Duodenal mucosa (tissue), 2 donors: ENCODE data around the gene DOCK7.

Experiments
- H3K27ac ChIP-seq: one replicate; pipeline ENCODE4 v1.7.0; 2013; ENCODE audit warnings: low read depth, low read length
- H3K27me3 ChIP-seq, 2 donors: one replicate each; pipeline ENCODE4 v1.7.0; 2013; ENCODE audit warnings: low read length in 2 of 2, control low read depth in 1 of 2; ENCODE audit not compliant: insufficient read depth in 2 of 2, control insufficient read depth in 1 of 2
- H3K36me3 ChIP-seq, 2 donors: one replicate each; pipeline ENCODE4 v1.7.0; 2013; ENCODE audit warnings: low read length in 2 of 2, control low read depth in 1 of 2; ENCODE audit not compliant: insufficient read depth in 2 of 2, control insufficient read depth in 1 of 2
- H3K4me1 ChIP-seq, 2 donors: one replicate each; pipeline ENCODE4 v1.7.0; 2013; ENCODE audit warnings: low read length in 2 of 2, control low read depth in 1 of 2; ENCODE audit not compliant: insufficient read depth in 2 of 2, control insufficient read depth in 1 of 2
- H3K4me3 ChIP-seq, 2 donors: one replicate each; pipeline ENCODE4 v1.7.0; 2013; ENCODE audit warnings: low read length in 2 of 2, low read depth in 1 of 2
- H3K9ac ChIP-seq, 2 donors: one replicate each; pipeline ENCODE4 v1.7.0; 2013; ENCODE audit warnings: low read length in 2 of 2, low read depth in 1 of 2
- H3K9me3 ChIP-seq, 2 donors: one replicate each; pipeline ENCODE4 v1.7.0; 2013; ENCODE audit warnings: low read length in 2 of 2, control low read depth in 1 of 2; ENCODE audit not compliant: control insufficient read depth in 1 of 2

Gene DOCK7

GRCh38 chr1:62687903-62688686 lies at the start of gene DOCK7:
DOCK7 (minus strand) TSS chr1:62688386; CDS start chr1:62688264, 122 bp downstream.
- H3K27ac ChIP-seq: peak within 1 kb of the TSS; percentile 69

GRCh38 chr1:62735491-62736171 lies 47.4 kb upstream of the DOCK7 start:
- H3K9me3 ChIP-seq: no peaks in the 10 kb centered on the region
- no peaks in the 10 kb centered on the region for H3K27me3 ChIP-seq
- H3K4me3 ChIP-seq: no peak overlapping the region
- peaks cover 0 to 5% of the 10 kb centered on the region in 2 donors for H3K4me1 ChIP-seq
- no peak overlapping the region for H3K27ac ChIP-seq
- no peaks in the 10 kb centered on the region for H3K36me3 ChIP-seq
- H3K9ac ChIP-seq: no peak overlapping the region

More at GRCh38 chr1:62687903-62688686, at the start of gene DOCK7:
- peak within 1 kb of the TSS; percentile 87 to 96 for H3K4me3 ChIP-seq
- no peaks in the 10 kb centered on the region for H3K9me3 ChIP-seq
- peaks cover 27 to 49% of the 10 kb centered on the region in 2 donors for H3K4me1 ChIP-seq
- H3K9ac ChIP-seq: peak within 1 kb of the TSS; percentile 77 to 94
- H3K36me3 ChIP-seq: no peaks in the 10 kb centered on the region
- H3K27me3 ChIP-seq: no peaks in the 10 kb centered on the region

GRCh38 chr1:62732331-62732730 lies 44.1 kb upstream of the DOCK7 start:
- no peak overlapping the region for H3K4me3 ChIP-seq
- no peaks in the 10 kb centered on the region for H3K36me3 ChIP-seq
- H3K4me1 ChIP-seq: peaks cover 0 to 11% of the 10 kb centered on the region in 2 donors
- H3K27me3 ChIP-seq: no peaks in the 10 kb centered on the region
- H3K27ac ChIP-seq: no peak overlapping the region
- no peaks in the 10 kb centered on the region for H3K9me3 ChIP-seq
- H3K9ac ChIP-seq: no peak overlapping the region

GRCh38 chr1:62728963-62729362 lies 40.8 kb upstream of the DOCK7 start:
- Histone ChIP-seq H3K9me3 (no peaks in the 10 kb centered on the region), H3K9ac (no peak overlapping the region), H3K4me1 (peaks cover 0 to 20% of the 10 kb centered on the region in 2 donors), H3K27me3 (no peaks in the 10 kb centered on the region), H3K36me3 (no peaks in the 10 kb centered on the region), H3K4me3 (no peak overlapping the region), H3K27ac (no peak overlapping the region)

GRCh38 chr1:62727656-62728407 lies 39.6 kb upstream of the DOCK7 start:
- H3K27ac ChIP-seq: no peak overlapping the region
- H3K4me3 ChIP-seq: no peak overlapping the region
- no peaks in the 10 kb centered on the region for H3K36me3 ChIP-seq
- H3K9me3 ChIP-seq: no peaks in the 10 kb centered on the region
- H3K4me1 ChIP-seq: peaks cover 0 to 19% of the 10 kb centered on the region in 2 donors
- H3K27me3 ChIP-seq: no peaks in the 10 kb centered on the region
- H3K9ac ChIP-seq: no peak overlapping the region

- Histone ChIP-seq H3K4me1 (peaks cover 6 to 24% of the 10 kb centered on the region in 2 donors), H3K27me3 (no peaks in the 10 kb centered on the region), H3K4me3 (no peak overlapping the region), H3K27ac (no peak overlapping the region), H3K9me3 (no peaks in the 10 kb centered on the region), H3K36me3 (no peaks in the 10 kb centered on the region), H3K9ac (no peak overlapping the region)
Observed at GRCh38 chr1:62726011-62726442, 37.8 kb upstream of the DOCK7 start.

GRCh38 chr1:62725255-62725654 lies 37.1 kb upstream of the DOCK7 start:
- Histone ChIP-seq H3K4me3 (no peak overlapping the region), H3K27me3 (no peaks in the 10 kb centered on the region), H3K9ac (no peak overlapping the region), H3K9me3 (no peaks in the 10 kb centered on the region), H3K27ac (no peak overlapping the region), H3K36me3 (no peaks in the 10 kb centered on the region), H3K4me1 (peaks cover 10 to 28% of the 10 kb centered on the region in 2 donors)

- Histone ChIP-seq H3K4me3 (no peak overlapping the region), H3K27me3 (no peaks in the 10 kb centered on the region), H3K27ac (no peak overlapping the region), H3K36me3 (no peaks in the 10 kb centered on the region), H3K9me3 (no peaks in the 10 kb centered on the region), H3K9ac (no peak overlapping the region), H3K4me1 (peaks cover 10 to 28% of the 10 kb centered on the region in 2 donors)
Observed at GRCh38 chr1:62724430-62724829, 36.2 kb upstream of the DOCK7 start.

- Histone ChIP-seq H3K27ac (no peak overlapping the region), H3K4me1 (peaks cover 10 to 28% of the 10 kb centered on the region in 2 donors), H3K27me3 (no peaks in the 10 kb centered on the region), H3K9ac (no peak overlapping the region), H3K4me3 (no peak overlapping the region), H3K36me3 (no peaks in the 10 kb centered on the region), H3K9me3 (no peaks in the 10 kb centered on the region)
Observed at GRCh38 chr1:62723883-62724282, 35.7 kb upstream of the DOCK7 start.

- Histone ChIP-seq H3K4me1 (peaks cover 10 to 24% of the 10 kb centered on the region in 2 donors), H3K36me3 (no peaks in the 10 kb centered on the region), H3K27ac (no peak overlapping the region), H3K4me3 (no peak overlapping the region), H3K9ac (no peak overlapping the region), H3K9me3 (no peaks in the 10 kb centered on the region), H3K27me3 (no peaks in the 10 kb centered on the region)
Observed at GRCh38 chr1:62722796-62723195, 34.6 kb upstream of the DOCK7 start.
